ENCODE measurements around the gene SLC10A7. TPM values are rescaled to one million over a fixed set of nuclear protein-coding genes. Genes with fewer than 3 reads are reported as not detected.

The SLC10A7 gene
- total and polyA plus RNA-seq, 4 donors = 3.7 to 18.7 (median 7.6) TPM

DNA sequence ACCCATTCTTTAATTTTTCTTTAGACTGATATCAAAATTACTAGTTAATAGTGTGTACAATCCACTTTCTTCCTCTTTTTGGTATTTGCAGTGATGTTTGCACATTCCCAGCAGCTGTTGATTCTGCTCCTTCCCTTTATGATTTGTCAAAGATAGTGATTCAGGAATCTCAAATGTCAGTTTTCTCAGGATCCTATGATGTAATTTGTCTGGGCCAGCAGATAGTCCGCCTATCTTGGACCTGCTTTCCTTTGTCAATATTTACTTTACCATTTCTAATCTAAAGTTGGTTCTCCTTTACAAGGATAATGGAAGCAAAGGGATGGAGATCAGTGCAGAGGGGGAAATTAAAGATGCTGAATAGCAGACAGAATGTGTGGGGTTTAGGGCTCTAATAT, 185.3 kb downstream of the SLC10A7 start:
- Histone ChIP-seq H3K4me1 (ENCODE audit: control insufficient read depth in 4 of 4, insufficient read depth in 4 of 4, low read length in 3 of 4) (peaks cover 7 to 15% (median 11%) of the 10 kb centered on the region in 4 donors), H3K36me3 (ENCODE audit: control insufficient read depth in 4 of 4, insufficient read depth in 3 of 4, low read depth in 1 of 4, low read length in 3 of 4) (no peaks in the 10 kb centered on the region), H3K9ac (ENCODE audit: low read depth in 1 of 2, low read length in 2 of 2) (no peak overlapping the region), H3K4me3 (ENCODE audit: low read depth in 1 of 3, low read length in 3 of 3) (no peak overlapping the region), H3K27me3 (ENCODE audit: control insufficient read depth in 4 of 4, insufficient read depth in 4 of 4, low read length in 3 of 4) (peaks cover 0 to 4% (median 0%) of the 10 kb centered on the region in 4 donors), H3K9me3 (ENCODE audit: control insufficient read depth in 4 of 4, low read length in 3 of 4) (no peaks in the 10 kb centered on the region), H3K27ac (ENCODE audit: low read depth in 1 of 2, low read length in 2 of 2) (no peak overlapping the region)
- no peak for DNase-seq (ENCODE audit: low spot score)
- TF ChIP-seq FOXA2 (IDR thresholded peaks at IDR 0.05) (peak; percentile 2), TAF1 (conservative IDR thresholded peaks at IDR 0.05) (no peak)
- WGBS = 22% methylated on average over 1 of the region's 1 CpG

DNA sequence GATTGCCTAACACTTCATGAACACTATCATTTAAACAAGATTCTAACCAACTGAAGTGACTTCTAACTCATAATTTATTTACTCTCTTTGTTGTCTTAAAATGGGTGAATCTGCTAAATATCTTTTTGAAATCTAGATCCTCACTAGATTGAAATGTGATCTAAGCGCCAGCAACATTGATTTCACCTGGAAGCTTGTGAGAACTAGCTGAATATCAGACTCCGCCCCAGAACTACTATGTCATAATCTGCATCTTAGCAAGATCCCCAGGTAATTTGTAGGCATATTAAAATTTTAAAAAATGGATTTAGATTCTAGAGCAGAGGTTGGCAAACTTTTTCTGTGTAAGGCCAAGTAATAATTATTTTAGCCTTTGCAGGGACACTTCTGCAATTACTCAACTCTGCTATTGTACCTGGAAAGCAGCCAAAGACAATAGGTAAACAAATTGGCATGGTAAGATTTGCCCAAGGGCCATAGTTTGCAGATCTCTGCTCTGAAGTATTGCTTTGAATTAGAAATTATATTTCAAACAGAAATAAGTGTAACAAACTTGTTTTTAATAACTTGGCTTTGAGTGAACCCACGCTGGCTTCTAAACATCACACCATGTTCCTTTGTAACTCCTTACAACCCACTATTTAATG, 185.9 kb downstream of the SLC10A7 start:
- Histone ChIP-seq H3K9me3 (ENCODE audit: control insufficient read depth in 4 of 4, low read length in 3 of 4) (no peaks in the 10 kb centered on the region), H3K4me1 (ENCODE audit: control insufficient read depth in 4 of 4, insufficient read depth in 4 of 4, low read length in 3 of 4) (peaks cover 7 to 15% (median 11%) of the 10 kb centered on the region in 4 donors), H3K27me3 (ENCODE audit: control insufficient read depth in 4 of 4, insufficient read depth in 4 of 4, low read length in 3 of 4) (peaks cover 0 to 4% (median 0%) of the 10 kb centered on the region in 4 donors), H3K4me3 (ENCODE audit: low read depth in 1 of 3, low read length in 3 of 3) (no peak overlapping the region), H3K27ac (ENCODE audit: low read depth in 1 of 2, low read length in 2 of 2) (no peak overlapping the region), H3K36me3 (ENCODE audit: control insufficient read depth in 4 of 4, insufficient read depth in 3 of 4, low read depth in 1 of 4, low read length in 3 of 4) (no peaks in the 10 kb centered on the region), H3K9ac (ENCODE audit: low read depth in 1 of 2, low read length in 2 of 2) (no peak overlapping the region)
- 46% methylated on average over 3 of the region's 3 CpGs for WGBS
- TF ChIP-seq SP1 (IDR thresholded peaks at IDR 0.05) = no peak
- TF ChIP-seq NR2F2 (IDR thresholded peaks at IDR 0.05) = no peak
- TF ChIP-seq GABPA (IDR thresholded peaks at IDR 0.05 in 1 of 2, conservative IDR thresholded peaks at IDR 0.05 in 1 of 2) = no peak
- peak in 1 of 2 donors; percentile 27 for TF ChIP-seq JUND (IDR thresholded peaks at IDR 0.05)
- peak; percentile 40 for TF ChIP-seq YY1 (IDR thresholded peaks at IDR 0.05)
- no peak for TF ChIP-seq EGR1 (IDR thresholded peaks at IDR 0.05; ENCODE audit: low read depth in 2 of 2)
- TF ChIP-seq FOXA1 (IDR thresholded peaks at IDR 0.05) = peak; percentile 31
- TF ChIP-seq, protein P1, sequence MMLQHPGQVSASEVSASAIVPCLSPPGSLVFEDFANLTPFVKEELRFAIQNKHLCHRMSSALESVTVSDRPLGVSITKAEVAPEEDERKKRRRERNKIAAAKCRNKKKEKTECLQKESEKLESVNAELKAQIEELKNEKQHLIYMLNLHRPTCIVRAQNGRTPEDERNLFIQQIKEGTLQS (IDR thresholded peaks at IDR 0.05) = no peak
- peak in 1 of 2 donors; percentile 10 for TF ChIP-seq RAD21 (IDR thresholded peaks at IDR 0.05)
- peak in 1 of 2 donors; percentile 22 for TF ChIP-seq RXRA (IDR thresholded peaks at IDR 0.05)
- TF ChIP-seq, protein P2, sequence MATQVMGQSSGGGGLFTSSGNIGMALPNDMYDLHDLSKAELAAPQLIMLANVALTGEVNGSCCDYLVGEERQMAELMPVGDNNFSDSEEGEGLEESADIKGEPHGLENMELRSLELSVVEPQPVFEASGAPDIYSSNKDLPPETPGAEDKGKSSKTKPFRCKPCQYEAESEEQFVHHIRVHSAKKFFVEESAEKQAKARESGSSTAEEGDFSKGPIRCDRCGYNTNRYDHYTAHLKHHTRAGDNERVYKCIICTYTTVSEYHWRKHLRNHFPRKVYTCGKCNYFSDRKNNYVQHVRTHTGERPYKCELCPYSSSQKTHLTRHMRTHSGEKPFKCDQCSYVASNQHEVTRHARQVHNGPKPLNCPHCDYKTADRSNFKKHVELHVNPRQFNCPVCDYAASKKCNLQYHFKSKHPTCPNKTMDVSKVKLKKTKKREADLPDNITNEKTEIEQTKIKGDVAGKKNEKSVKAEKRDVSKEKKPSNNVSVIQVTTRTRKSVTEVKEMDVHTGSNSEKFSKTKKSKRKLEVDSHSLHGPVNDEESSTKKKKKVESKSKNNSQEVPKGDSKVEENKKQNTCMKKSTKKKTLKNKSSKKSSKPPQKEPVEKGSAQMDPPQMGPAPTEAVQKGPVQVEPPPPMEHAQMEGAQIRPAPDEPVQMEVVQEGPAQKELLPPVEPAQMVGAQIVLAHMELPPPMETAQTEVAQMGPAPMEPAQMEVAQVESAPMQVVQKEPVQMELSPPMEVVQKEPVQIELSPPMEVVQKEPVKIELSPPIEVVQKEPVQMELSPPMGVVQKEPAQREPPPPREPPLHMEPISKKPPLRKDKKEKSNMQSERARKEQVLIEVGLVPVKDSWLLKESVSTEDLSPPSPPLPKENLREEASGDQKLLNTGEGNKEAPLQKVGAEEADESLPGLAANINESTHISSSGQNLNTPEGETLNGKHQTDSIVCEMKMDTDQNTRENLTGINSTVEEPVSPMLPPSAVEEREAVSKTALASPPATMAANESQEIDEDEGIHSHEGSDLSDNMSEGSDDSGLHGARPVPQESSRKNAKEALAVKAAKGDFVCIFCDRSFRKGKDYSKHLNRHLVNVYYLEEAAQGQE (IDR thresholded peaks at IDR 0.05) = no peak
- TF ChIP-seq, protein P3, sequence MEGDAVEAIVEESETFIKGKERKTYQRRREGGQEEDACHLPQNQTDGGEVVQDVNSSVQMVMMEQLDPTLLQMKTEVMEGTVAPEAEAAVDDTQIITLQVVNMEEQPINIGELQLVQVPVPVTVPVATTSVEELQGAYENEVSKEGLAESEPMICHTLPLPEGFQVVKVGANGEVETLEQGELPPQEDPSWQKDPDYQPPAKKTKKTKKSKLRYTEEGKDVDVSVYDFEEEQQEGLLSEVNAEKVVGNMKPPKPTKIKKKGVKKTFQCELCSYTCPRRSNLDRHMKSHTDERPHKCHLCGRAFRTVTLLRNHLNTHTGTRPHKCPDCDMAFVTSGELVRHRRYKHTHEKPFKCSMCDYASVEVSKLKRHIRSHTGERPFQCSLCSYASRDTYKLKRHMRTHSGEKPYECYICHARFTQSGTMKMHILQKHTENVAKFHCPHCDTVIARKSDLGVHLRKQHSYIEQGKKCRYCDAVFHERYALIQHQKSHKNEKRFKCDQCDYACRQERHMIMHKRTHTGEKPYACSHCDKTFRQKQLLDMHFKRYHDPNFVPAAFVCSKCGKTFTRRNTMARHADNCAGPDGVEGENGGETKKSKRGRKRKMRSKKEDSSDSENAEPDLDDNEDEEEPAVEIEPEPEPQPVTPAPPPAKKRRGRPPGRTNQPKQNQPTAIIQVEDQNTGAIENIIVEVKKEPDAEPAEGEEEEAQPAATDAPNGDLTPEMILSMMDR (IDR thresholded peaks at IDR 0.05; ENCODE audit: low read depth, low read length, missing input control) = no peak
- TF ChIP-seq, protein P4, sequence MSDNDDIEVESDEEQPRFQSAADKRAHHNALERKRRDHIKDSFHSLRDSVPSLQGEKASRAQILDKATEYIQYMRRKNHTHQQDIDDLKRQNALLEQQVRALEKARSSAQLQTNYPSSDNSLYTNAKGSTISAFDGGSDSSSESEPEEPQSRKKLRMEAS (IDR thresholded peaks at IDR 0.05) = no peak
- no peak for TF ChIP-seq HNF4G (IDR thresholded peaks at IDR 0.05)
- peak; percentile 39 for TF ChIP-seq FOXA2 (IDR thresholded peaks at IDR 0.05)
- TF ChIP-seq ZBTB33 (IDR thresholded peaks at IDR 0.05) = no peak
- peak; percentile 39 to 52 for TF ChIP-seq HNF4A (conservative IDR thresholded peaks at IDR 0.05)
- TF ChIP-seq TAF1 (conservative IDR thresholded peaks at IDR 0.05) = no peak
- no peak for DNase-seq (ENCODE audit: low spot score)
